DMS153 (cell line): ENCODE results near the gene ATP5MK.
"Not testable (repeated sequence)": the region's sequence is repeated elsewhere in the genome, so short reads cannot be mapped to it uniquely, and the experiment has no call there.

Source experiments
- DNase-seq: peaks from one replicate; lab custom pipeline; 2025; lab: John Stamatoyannopoulos, UW

ATP5MK gene, protein sequence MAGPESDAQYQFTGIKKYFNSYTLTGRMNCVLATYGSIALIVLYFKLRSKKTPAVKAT

DNA sequence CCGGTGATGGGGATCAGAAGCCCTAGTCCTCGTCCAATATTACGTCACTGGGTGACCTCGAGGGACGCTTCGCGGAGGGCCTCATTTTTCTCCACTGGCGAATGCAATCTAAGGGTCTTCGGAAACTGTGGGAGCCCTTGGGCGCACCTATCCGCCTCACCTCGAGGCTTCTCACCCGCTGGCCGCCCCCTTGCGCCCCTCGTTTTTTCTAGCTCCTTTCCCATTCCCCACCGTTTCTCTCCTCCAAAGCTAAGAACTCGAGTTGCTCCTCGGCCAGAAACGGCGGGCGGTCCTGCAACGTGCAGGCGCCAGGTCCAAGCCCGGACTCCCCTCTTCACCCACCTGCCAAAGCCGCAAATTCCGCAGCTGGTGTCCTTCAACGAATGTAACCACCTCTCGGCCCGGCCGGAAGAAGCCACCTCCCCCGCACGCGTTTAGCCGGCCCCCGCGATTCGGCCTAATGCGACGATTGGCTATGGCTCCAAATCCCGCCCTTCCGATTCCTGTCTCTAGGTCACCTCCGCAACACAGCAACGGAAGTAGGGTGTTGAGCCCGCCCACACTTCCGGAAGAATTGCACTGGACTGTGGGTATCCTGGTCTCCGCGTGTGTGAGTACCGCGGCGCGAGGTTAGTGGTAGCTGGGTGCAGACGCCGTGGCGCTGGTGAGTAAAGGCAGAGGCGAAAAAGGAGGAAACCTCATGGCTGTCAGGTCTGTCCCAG lies at the start of gene ATP5MK, which contains the start of gene PDCD11:
ATP5MK (minus strand) TSS at position 409 of the 722 bp plus-strand sequence. CDS start 4,018 bp downstream, outside the sequence.
PDCD11 (plus strand) TSS at position 560 of the 722 bp plus-strand sequence. CDS start 1,801 bp downstream, outside the sequence.
- peak; percentile 97 for DNase-seq

DNA sequence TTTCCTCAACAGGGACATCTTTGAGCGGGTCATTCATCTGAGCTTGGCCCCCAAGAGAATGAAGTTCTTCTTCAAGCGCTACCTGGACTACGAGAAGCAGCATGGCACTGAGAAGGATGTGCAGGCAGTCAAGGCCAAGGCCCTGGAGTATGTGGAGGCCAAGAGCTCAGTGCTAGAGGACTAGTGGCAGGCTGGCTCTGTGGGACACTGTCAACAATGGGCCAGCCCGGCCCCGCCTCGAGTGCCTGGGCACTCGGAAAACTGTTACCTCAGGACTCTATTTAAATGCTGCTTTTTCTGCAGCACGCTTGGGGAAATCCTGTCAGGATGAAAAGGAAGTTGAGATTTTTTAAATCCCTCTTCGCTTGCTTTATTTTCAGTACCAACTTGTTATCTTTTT lies 49.1 kb upstream of the ATP5MK start:
- DNase-seq, result no peak

DNA sequence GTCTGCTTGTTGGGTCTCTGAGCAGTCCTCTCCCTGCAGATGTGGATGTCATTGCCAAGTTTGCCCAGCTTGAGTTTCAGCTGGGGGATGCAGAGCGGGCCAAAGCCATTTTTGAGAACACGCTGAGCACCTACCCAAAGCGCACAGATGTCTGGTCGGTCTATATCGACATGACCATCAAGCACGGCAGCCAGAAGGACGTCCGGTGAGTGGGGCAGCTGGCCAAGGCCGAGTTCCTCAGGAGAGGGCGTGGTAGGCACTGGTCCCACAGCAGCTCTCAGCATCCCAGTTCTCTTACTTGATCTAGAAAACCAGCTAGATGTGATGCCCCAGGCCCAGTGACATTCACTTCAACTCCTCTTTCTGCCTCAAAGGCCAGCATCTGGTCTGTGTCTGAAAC lies 48.2 kb upstream of the ATP5MK start:
- no peak for DNase-seq

DNA sequence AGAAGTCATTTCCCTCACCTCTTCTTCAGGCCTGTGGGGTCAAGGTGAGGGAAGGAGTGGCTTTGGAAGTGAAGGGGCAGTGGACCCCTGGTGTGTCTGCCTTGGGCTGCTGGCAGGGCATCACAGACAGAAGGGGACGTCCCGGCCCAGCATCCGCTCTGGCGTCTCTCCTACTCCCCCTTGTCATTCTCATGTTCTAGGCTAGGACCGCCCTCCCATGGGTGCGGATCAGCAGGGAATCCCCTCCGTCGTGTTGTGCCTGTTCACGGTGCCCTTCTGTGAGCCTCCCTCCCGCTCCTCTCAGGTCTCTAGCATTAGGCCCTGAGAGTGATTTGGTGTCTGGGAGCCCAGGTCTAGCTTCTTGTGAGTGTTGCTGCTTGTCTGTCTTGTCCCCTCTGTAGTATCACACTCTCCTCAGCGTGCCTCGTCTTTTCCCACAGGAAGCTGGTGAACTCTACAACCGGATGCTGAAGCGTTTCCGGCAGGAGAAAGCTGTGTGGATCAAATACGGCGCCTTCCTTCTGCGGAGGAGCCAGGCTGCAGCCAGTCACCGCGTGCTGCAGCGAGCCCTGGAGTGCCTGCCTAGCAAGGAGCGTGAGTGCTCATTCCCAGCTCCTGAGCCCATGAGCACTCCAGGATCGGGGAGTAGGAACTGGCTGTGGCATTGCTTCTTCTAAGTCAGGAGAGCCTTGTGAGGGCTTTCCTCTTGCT lies 47.4 kb upstream of the ATP5MK start:
- no peak for DNase-seq

DNA sequence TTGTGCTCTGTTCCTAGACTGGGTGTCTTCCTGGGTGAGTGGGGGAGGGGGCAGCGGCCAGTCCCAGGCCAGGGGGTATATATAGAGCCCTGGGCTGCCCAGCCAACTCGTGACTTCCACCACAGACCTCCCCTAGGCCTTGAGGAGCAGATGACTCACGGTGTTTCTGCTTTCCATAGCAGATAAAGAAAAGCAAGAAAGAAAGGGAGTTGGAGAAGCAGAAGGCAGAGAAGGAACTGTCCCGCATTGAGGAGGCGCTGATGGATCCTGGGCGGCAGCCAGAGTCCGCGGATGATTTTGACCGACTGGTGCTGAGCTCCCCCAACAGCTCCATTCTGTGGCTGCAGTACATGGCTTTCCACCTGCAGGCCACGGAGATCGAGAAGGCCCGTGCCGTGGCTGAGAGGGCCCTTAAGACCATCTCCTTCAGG lies 45.8 kb upstream of the ATP5MK start:
- DNase-seq, result no peak

DNA sequence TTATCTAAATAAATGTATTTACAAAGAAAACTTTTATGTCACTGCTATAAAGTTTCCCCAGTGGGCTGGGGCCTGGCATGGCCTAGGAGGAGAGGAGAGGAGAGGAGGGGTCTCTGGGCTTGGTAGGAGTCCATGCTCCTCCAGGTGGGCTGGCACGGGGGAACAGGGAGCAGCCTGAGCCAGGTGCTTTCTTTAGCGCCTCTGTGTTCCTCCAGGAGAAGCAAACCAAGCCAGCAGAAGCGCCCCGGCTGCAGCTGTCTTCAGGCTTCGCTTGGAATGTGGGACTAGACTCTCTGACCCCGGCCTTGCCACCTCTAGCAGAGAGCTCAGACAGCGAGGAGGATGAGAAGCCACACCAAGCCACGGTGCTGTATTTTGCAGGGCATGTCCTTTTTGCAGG lies 45.3 kb upstream of the ATP5MK start:
- no peak for DNase-seq

DNA sequence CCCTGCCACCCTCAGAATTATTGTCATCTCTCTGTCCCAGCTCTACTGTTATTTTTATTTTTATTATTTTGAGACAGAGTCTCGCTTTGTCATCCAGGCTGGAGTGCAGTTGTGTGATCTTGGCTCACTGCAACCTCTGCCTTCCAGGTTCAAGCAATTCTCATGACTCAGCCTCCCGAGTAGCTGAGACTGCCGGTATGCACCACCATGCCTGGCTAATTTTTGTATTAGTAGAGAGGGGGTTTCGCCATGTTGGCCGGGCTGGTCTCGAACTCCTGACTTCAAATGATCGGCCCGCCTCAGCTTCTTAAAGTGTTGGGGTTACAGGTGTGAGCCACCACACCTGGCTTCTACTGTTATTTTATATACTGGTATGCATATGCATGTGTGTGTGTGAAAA lies 44.9 kb upstream of the ATP5MK start:
- no peak for DNase-seq

DNA sequence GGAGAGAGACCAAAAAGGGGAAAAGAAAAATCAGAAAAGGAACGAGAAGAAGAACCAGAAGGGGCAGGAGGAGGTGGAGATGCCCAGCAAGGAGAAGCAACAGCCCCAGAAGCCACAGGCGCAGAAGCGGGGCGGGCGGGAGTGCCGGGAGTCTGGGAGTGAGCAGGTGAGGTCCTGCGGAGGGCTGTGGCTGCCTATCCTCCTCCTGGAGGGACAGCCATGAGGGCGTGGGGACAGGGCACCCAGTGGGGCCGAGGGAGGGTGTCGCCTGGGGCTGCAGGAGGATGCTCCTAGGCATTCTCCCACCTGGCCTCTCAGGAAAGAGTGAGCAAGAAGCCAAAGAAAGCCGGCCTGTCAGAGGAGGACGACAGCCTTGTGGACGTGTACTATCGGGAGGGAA lies 44.1 kb upstream of the ATP5MK start:
- DNase-seq, result no peak

DNA sequence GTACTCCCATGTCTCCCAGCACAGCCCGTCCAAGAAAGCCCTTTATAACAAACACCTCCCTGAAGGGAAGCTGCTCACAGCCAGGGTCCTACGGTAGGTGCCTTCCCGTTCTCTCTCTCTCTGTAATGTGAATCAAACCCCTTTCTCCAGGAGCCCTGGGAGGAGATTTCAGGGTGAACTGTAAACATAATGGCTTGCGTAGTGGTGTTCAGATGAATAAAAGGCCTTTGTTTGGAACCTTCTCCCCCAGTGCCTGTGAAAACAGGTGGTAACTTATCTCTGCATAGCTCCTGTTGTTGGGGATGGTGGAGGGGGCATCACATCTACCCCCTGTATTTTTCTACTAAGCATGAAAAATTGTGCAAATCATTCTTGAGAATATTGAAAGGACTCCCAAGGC lies 43.5 kb upstream of the ATP5MK start:
- DNase-seq, result no peak

DNA sequence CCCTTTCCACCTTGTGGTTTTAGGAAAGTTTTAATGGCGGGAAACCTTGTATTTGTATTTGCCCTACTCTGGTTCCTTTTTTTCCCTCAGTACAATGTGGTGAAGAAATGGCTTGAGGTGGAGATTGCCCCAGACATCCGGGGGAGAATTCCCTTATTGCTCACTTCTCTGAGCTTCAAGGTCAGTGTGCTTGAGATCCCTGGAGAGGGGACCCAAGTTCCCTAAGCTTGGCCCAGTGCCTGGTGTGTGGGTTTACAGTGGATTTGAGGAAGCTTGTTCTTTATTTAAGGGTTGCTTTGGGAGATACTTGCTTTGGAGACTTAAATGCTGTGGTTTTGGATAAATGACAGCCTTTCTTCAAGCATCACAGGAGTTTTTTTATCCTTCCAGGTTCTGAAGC lies 37.6 kb upstream of the ATP5MK start:
- DNase-seq, result no peak

DNA sequence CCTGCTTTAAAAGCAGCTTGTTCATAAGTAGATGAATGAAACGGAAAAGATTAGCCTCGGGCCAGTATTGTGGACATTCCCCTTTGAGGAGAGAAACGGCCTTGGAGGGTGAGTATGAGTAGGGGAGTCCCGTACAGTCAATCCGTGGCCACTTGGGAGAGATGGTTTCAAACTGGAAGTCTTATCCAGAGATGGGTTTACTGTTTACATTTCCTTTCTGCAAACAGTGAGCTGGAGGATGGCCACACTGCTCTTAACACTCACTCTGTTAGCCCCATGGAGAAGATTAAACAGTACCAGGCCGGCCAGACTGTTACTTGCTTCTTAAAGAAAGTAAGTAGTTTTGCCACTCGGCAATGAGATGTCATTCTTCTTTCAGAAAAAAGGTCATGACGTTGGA lies 35.6 kb upstream of the ATP5MK start:
- no peak for DNase-seq

DNA sequence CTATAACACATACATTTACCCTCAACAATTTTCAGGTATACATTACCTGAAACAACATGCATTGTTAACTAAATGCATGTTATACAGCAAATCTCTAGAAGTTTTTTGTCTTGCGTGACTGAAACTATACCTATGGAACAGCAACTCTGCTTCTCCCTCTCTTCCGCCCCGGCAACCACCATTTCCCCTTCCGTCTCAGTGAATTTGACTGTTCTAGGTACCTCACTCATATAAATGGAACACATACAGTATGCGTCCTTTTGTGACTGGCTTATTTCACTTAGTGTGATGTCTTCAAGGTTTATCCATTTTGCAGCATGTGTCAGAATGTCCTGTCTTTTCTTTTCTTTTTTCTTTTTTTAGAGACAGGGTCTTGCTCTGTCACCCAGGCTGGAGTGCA lies 33.4 kb upstream of the ATP5MK start:
- no peak for DNase-seq

DNA sequence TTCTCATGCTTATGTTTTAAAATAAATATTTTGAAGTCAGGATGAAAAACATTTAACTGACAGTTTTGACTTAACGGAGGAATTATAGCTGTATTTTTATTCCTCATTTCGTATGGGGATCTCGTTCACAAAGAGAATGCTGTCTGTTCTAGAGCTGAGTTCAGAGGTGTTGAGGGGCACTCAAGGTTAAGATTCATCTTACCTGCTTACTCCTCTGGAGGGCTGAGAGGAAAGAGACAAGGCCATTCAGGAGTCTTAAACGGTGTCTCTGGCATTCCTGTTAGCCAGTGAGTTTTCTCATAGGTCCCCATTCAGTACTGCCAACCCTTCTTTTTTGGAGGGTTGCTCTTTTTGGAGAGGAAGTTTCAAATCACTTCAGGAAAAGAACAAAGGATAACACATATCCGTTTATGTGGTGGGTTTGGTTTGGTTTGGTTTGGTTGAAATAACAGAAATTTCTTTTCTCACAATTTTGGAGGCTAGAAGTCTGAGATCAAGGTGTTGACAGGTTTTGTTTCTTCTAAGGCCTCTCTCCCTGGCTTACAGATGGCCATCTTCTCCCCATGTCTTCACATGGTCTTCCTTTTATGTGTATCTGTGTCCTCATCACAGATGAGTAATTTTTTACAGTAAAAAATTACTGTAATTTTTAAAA lies 32.8 kb upstream of the ATP5MK start:
- no peak for DNase-seq

DNA sequence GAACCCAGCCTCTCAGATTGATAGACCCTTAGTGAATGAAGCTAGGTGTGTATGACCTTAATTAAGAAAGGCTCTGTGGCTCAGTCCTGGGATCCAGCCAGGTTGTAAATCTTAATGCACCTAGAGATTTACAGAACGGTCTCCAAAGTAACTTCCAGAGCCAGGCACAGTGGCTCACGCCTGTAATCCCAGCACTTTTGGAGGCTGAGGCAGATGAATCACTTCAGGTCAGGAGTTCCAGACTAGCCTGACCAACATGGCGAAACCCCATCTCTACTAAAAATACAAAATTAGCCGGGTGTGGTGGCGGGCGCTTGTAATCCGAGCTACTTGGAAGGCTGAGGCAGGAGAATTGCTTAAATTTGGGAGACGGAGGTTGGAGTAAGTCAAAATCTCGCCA lies 31.6 kb upstream of the ATP5MK start:
- DNase-seq, result no peak

DNA sequence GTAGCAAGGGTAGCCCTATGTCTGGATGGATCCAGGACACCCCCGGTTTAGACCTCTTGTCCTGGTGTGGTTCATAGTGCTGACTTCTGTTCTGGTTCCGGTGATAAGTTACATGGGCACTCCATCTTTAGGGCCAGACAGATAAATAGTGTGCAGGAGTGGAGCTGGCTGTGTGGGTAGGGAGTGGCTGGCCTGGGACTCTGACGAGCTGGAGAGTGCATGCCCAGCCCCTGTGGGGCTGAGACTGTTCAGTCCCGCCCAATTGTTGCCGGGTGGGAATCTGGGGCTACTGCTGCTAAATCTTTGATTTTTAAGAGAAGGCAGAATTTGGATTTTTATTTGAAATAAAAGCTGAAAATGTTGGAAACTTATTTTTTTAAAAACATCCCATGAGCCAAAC lies 27.5 kb upstream of the ATP5MK start:
- no peak for DNase-seq

DNA sequence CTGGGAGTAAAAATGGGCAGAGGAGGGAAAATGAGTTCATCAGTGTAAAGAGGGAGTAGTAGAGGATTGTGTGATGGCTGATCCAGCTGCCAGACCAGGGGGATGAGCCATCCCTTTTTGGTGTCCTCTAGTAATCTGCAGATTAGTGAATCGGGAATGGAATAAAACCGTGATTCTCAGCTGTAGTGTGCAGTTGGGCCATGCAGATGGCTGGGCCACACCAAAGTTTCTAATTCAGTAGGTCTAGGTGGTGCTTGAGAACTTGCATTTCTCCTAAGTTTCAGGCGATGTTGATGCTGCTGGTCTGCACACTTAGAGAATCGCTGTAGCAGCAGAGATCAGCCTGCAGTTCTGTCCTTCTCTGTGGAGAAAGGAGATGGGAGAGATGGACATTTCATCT lies 22.8 kb upstream of the ATP5MK start:
- no peak for DNase-seq

DNA sequence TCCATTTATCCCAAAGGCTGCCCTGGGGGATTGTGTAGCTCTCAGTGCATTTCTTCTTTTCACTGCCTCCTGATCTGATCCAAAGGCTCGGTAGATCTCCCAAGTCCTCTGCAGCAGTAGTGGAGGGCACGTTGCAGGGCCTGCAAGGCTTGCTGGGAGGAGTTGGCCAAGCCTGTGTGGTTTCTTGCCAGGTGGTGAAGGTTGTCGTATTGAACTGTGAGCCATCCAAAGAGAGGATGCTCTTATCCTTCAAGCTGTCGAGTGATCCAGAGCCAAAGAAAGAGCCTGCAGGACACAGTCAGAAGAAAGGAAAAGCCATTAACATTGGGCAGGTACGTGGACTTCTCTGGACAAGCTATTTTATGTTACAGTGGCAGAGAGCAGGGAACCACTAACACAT lies 21.3 kb upstream of the ATP5MK start:
- DNase-seq, result no peak

DNA sequence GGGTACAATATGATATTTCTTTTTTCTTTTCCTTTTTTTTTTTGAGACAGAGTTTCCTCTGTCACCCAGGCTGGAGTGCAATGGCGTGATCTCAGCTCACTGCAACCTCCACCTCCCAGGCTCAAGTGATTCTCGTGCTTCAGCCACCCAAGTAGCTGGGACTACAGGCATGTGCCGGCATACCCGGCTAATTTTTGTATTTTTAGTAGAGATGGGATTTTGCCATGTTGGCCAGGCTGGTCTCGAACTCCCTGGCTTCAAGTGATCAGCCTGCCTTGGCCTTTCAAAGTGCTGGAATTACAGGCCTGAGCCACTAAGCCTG lies 20.8 kb upstream of the ATP5MK start:
- DNase-seq, result not testable (repeated sequence)

DNA sequence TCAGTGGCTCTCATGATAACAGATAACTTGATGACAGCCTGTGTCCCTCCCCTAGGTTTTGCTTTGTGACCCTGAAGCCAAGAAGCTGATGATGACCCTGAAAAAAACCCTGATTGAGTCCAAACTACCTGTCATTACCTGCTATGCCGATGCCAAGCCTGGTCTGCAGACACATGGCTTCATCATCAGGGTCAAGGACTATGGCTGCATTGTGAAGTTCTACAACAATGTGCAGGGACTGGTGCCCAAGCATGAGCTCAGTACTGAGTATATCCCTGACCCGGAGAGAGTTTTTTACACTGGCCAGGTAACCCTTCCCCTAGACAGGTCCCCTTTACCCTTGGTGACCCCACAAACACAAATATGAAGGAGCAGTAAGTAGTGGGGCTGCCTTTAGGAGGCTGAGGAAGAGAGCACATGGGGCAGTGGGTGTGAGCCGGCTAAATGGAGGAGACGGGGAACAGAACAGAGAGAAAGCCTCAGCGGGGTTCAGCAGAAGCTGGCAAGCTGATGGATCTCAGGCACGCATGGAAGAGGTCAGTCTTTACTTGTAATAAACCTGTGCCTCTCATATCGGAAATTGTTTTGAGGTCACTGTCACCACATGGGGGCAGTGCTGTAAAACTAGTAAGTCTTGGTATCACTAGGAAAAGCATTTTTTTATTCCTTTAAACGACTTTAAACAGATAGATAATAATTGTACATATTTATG lies 20.3 kb upstream of the ATP5MK start:
- DNase-seq, result peak; percentile 11

DNA sequence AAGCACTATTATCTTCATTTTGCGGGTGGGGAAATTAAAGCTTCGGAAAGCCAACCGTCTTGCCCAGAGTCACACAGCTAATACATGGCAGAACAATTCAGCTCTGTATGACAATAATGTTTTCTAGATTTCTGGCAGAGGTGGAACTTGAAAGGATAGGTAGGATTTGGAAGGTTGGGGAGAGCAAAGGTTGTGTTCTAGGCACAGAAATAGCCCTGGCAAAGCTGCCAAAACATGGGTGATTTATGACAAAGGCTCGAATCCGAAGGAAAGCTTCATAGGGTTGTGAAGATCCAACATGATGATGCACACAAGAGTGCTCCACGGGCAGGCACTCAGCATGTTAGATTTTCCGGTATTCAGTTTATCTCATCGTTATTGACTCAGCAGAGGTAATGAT lies 19.3 kb upstream of the ATP5MK start:
- DNase-seq, result no peak

DNA sequence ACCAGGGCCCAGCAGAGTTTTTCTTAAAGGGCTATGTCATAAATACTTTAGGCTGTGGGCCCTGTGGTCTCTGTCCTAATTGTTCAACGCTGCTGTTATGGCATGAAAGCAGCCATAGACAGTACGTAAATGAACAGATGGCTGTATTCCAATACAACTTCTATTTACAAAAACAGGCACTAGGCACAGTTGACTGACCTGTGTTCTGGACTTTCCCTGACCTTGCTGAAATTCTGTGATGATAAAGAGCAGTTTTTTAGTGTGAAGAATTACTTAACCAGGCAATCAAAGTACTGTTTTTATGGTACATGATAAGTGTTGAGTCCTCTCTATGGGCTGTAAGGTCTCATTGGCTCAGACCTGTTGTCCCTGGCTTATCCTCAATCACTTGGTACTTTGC lies 17.3 kb upstream of the ATP5MK start:
- DNase-seq, result no peak

DNA sequence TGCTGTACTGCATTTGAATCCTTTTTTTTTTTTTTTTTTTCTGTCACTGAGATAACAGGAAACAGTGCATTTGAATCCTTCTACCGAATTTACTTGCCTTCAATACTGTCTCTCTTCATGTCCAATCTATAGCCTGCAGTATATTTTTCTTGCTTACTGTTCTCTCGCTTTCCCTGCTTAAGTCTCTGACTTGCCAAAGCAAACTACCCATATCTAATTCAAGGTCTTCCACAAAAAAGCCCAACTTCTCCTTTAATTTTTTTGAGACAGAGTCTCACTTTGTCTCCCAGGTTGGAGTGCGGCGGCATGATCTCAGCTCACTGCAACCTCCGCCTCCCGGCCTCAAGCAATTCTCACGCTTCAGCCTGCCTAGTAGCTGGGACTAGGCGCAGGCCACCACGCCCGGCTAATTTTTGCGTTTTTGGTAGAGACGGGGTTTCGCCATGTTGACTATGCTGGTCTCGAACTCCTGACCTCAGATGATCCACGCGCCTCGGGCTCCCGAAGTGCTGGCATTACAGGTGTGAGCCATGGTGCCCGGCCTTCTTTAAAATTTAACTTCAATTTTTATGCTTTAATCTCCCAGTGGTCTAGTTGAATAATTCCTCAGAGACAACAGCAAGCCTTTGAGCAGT lies 1.0 kb upstream of the ATP5MK start:
- no peak for DNase-seq
